D721Med (cell line): ENCODE results near the gene MCTS1.
"Not testable (repeated sequence)": the region's sequence is repeated elsewhere in the genome, so short reads cannot be mapped to it uniquely, and the experiment has no call there.

Source experiments
- DNase-seq: peaks from one replicate; pipeline ENCODE4 v3.0.0; 2011; ENCODE audit warnings: low spot score; ENCODE audit not compliant: insufficient read length
- FAIRE-seq: peaks from 2 replicates; lab custom pipeline; 2011; peaks lifted over from hg19 to GRCh38; lab: Jason Lieb, UNC
- TF ChIP-seq, protein P1 (sequence below): IDR thresholded peaks from 2 replicates; pipeline ENCODE4 v1.5.1; 2012; ENCODE audit warnings: mild to moderate bottlenecking, control low read depth; ENCODE audit not compliant: insufficient read depth; ENCODE audit errors: missing control alignments

Gene MCTS1

DNA sequence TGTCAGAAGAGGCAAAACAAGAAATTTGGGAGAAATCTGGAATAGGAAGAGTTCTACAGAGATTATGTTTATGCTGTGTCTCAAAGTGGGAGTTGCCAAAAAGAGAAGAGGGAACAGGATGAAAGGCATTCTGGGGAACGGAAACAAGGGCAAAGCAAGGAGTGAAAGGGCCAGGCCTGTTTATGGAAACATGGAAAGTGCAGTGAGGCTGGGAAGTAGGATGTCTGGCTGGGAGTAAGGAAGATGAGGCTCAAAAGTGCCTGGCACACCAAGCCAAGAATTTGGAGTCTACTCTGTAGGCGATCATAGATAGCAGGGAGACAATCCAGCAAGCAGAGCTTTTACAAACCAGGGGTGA lies 41.4 kb upstream of the MCTS1 start:
- TF ChIP-seq, protein P1, sequence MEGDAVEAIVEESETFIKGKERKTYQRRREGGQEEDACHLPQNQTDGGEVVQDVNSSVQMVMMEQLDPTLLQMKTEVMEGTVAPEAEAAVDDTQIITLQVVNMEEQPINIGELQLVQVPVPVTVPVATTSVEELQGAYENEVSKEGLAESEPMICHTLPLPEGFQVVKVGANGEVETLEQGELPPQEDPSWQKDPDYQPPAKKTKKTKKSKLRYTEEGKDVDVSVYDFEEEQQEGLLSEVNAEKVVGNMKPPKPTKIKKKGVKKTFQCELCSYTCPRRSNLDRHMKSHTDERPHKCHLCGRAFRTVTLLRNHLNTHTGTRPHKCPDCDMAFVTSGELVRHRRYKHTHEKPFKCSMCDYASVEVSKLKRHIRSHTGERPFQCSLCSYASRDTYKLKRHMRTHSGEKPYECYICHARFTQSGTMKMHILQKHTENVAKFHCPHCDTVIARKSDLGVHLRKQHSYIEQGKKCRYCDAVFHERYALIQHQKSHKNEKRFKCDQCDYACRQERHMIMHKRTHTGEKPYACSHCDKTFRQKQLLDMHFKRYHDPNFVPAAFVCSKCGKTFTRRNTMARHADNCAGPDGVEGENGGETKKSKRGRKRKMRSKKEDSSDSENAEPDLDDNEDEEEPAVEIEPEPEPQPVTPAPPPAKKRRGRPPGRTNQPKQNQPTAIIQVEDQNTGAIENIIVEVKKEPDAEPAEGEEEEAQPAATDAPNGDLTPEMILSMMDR = no peak
- DNase-seq (no peak), FAIRE-seq (no peak)

DNA sequence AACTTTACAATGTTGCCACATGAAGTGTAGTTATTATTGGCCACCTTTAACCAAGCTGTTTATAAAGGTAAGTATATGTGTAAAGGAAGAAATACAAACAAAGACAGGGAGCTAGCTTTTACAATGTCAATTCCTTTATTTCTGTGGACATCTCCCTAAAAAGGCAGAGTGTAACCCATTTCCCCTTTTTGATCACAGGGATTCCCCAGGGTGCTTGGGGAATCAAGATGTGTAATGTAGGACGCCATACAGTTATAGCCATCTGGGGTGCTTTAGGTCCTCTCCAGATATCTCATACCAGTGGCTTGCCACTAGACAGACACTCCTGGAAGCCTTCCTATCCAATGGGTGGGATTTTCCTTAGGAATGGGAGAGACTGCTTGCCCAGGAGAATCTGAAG lies 39.0 kb upstream of the MCTS1 start:
- DNase-seq (no peak), FAIRE-seq (no peak)
- TF ChIP-seq, protein P1 = no peak

DNA sequence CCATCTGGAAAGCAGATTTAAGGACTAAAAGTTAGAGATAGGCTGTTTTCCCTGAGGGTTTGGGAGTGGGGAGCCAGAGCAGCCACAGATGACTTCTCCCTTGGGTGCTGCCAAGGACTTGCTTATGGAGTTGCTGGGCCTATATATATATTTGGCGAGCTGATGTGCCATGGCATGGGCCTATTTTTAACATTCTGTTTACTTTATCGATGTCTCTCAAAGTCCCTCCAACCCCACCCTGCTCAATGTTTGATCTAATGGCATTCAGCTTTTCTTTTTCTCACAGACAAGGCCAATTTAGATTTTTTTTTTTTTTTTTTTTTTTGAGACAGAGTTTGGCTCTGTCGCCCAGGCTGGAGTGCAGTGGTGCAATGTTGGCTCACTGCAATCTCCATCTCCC lies 37.1 kb upstream of the MCTS1 start:
- TF ChIP-seq, protein P1 = no peak
- DNase-seq (no peak), FAIRE-seq (no peak)

- DNase-seq = no peak
- TF ChIP-seq, protein P1 = no peak
- FAIRE-seq = no peak
Observed at GRCh38 chrX:120568035-120568434, 35.9 kb upstream of the MCTS1 start.

- DNase-seq (no peak), FAIRE-seq (no peak)
- TF ChIP-seq, protein P1 = no peak
Observed at GRCh38 chrX:120568609-120569008, 35.3 kb upstream of the MCTS1 start.

GRCh38 chrX:120570011-120570600 lies 33.8 kb upstream of the MCTS1 start:
- no peak for DNase-seq
- TF ChIP-seq, protein P1 = no peak
- FAIRE-seq = no peak

- not testable (repeated sequence) for FAIRE-seq, DNase-seq
Observed at GRCh38 chrX:120573806-120574205, 30.1 kb upstream of the MCTS1 start.
